Measurements from ENCODE around the gene PPP2R1B.
"Not testable (repeated sequence)": the region's sequence is repeated elsewhere in the genome, so short reads cannot be mapped to it uniquely, and the experiment has no call there.

The PPP2R1B gene

DNA sequence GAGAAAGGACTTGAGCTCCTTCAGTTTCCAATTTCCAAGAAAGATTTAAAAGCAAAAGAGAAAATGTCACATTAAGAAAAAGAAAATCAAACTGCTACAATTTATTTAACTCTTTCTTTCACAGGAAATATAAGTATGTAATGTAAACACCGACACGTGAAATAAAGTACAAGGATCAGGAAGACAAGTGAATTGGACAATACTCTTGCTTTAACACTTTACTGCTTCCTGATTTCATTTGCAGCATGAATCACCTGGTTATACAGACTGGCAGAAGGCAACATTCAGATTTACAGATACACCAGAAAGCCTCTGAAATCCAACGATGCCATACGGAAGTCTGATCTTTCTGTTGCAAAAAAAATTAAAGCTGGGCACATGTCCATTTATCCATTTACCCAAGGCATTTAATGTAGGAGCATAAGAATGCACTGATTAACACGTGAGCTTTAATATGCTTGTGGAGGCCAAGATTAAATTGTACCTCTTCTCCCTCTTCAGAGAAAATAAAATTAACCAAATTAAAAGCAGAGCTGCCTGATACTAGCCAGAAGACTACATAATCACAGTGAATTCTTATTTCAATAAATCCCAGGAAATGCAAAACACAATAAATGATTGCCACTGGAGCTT, 16.0 kb upstream of the PPP2R1B start:
- Histone ChIP-seq H3K27ac (ENCODE audit: low read depth, low read length) (no peak overlapping the region), H3K4me3 (ENCODE audit: low read depth, low read length) (no peak overlapping the region), H3K4me1 (ENCODE audit: control insufficient read depth, insufficient read depth, low read length) (no peaks in the 10 kb centered on the region), H3K9me3 (ENCODE audit: control insufficient read depth, insufficient read depth, low read depth, low read length) (no peaks in the 10 kb centered on the region), H3K27me3 (ENCODE audit: control insufficient read depth, insufficient read depth, low read length) (no peaks in the 10 kb centered on the region), H3K9ac (ENCODE audit: low read length) (no peak overlapping the region), H3K36me3 (ENCODE audit: control insufficient read depth, insufficient read depth, low read length) (peaks cover 15% of the 10 kb centered on the region)

DNA sequence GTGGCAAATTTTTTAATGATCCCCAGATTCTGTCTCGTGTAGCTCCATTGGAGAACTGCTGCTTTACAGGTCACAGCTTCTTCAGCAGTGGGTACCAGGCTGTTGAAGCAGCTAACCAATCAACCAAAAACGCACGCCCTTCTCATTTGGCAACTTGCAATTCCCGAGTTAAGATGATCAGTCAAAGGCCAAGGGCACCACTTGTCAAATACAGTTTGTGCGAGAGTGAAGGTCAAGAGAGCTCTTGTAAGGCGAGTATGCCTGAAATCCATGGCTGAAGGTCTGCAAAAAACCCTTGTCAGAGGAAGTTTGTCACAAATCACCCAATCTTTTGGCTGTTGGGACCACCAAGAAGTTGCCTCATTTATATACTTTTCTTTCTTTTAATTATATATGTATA, 12.9 kb upstream of the PPP2R1B start:
- Histone ChIP-seq H3K4me3 (ENCODE audit: low read depth, low read length) (no peak overlapping the region), H3K27ac (ENCODE audit: low read depth, low read length) (no peak overlapping the region), H3K27me3 (ENCODE audit: control insufficient read depth, insufficient read depth, low read length) (no peaks in the 10 kb centered on the region), H3K9me3 (ENCODE audit: control insufficient read depth, insufficient read depth, low read depth, low read length) (no peaks in the 10 kb centered on the region), H3K9ac (ENCODE audit: low read length) (no peak overlapping the region), H3K4me1 (ENCODE audit: control insufficient read depth, insufficient read depth, low read length) (no peaks in the 10 kb centered on the region), H3K36me3 (ENCODE audit: control insufficient read depth, insufficient read depth, low read length) (no peaks in the 10 kb centered on the region)

DNA sequence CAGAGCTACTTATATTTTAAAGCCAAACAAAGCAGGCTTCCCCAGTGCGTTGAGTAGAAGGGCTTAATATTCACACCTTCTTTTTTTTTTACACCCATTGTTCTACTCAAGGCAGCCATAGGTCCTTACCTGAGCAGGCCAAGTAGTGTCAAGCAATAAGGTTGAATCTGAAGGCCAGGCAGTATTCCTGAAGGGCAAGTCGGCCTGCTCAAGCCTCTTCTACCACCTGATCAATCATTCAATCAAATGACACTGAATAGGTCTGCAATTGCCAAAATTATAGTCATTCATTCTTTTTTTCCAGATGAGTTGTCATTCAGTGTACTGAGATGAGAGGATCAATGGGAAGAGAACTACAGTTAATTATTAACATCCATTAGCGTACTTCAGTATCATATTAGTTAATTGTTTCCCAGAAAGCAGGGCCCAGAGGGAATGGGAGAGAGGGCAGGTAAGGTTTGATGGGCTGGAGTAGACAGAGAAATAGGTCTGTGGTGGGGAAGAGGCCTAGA, 11.9 kb upstream of the PPP2R1B start:
- Histone ChIP-seq H3K4me1 (ENCODE audit: control insufficient read depth, insufficient read depth, low read length) (no peaks in the 10 kb centered on the region), H3K36me3 (ENCODE audit: control insufficient read depth, insufficient read depth, low read length) (no peaks in the 10 kb centered on the region), H3K4me3 (ENCODE audit: low read depth, low read length) (no peak overlapping the region), H3K9me3 (ENCODE audit: control insufficient read depth, insufficient read depth, low read depth, low read length) (no peaks in the 10 kb centered on the region), H3K27ac (ENCODE audit: low read depth, low read length) (no peak overlapping the region), H3K9ac (ENCODE audit: low read length) (no peak overlapping the region), H3K27me3 (ENCODE audit: control insufficient read depth, insufficient read depth, low read length) (no peaks in the 10 kb centered on the region)

DNA sequence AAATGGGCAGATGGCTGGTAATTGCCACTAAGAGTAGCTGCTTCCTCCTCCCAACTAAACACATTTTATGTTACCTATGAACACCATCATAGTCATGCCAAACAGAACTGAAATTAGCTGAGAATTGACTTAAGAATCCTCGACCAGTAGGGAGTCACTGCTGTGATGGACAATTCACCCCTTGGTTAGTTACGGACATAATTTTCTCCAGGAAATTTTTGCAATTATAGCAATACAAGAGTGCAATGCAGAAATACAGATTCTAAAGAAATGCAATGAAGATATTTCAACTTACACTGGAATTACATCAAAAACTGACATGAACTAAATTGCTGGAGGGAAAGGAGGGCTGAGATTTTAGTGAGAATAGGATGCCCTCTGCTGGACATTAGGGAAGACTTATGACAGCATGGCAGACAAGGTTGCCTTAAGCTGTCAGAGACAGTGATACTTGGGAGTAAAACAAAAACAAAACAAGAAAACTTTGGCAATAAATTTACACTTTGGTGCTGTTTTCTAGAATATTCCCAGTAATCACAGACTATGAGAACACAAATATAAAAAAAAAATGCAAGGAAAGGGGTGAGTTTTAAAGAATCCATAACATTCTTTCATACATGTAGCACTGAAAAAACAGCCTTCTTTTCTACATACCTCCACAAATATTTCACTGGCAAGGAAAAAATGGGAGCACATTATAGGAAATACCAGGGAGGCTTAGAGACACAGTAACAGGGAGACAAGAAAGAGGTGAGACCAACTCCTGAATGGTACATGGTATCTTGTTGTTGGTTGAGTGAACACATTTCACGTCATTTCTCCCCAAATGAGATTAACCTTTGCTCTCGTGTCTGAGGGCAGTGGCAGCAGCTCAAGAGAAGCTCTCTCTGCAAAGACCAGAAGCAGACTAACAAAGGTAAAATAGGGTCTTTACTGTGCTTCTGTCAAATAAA, 11.2 kb upstream of the PPP2R1B start:
- H3K27me3 ChIP-seq (ENCODE audit: control insufficient read depth, insufficient read depth, low read length), result no peaks in the 10 kb centered on the region
- no peak overlapping the region for H3K4me3 ChIP-seq (ENCODE audit: low read depth, low read length)
- H3K9ac ChIP-seq (ENCODE audit: low read length), result no peak overlapping the region
- no peaks in the 10 kb centered on the region for H3K9me3 ChIP-seq (ENCODE audit: control insufficient read depth, insufficient read depth, low read depth, low read length)
- H3K4me1 ChIP-seq (ENCODE audit: control insufficient read depth, insufficient read depth, low read length), result no peaks in the 10 kb centered on the region
- no peaks in the 10 kb centered on the region for H3K36me3 ChIP-seq (ENCODE audit: control insufficient read depth, insufficient read depth, low read length)
- H3K27ac ChIP-seq (ENCODE audit: low read depth, low read length), result no peak overlapping the region

DNA sequence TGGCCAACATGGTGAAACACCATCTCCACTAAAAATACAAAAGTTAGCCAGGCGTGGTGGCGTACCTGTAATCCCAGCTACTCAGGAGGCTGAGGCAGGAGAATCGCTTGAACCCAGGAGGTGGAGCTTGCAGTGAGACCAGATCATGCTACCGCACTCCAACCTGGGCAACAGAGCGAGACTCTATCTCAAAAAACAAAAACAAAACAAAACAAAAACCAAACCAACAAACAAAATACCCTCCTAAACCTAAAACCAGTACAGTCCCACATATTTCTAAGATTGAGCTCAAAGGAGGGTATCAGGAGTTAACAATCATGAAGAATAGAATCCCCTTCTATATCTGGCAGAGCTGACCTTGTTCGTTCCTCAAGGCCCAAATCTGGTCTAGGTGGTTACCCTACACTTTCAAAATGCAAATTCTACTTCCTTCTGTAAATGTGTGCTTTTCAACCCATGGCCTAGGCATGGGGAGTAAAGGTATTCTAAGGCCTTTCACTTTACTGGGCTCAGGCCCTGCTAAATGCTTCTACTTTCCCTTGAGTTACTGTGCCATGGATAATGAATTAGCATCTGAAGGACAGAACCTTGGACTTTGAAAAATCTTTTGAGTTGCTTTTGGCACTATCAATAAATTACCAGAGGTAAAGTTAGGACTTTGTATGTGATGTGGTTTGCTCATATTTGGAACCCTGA, 10.4 kb upstream of the PPP2R1B start:
- Histone ChIP-seq H3K27ac (ENCODE audit: low read depth, low read length) (no peak overlapping the region), H3K9ac (ENCODE audit: low read length) (no peak overlapping the region), H3K36me3 (ENCODE audit: control insufficient read depth, insufficient read depth, low read length) (no peaks in the 10 kb centered on the region), H3K4me1 (ENCODE audit: control insufficient read depth, insufficient read depth, low read length) (peaks cover 2% of the 10 kb centered on the region; the same call in 1 of the 2 replicates), H3K9me3 (ENCODE audit: control insufficient read depth, insufficient read depth, low read depth, low read length) (no peaks in the 10 kb centered on the region), H3K27me3 (ENCODE audit: control insufficient read depth, insufficient read depth, low read length) (no peaks in the 10 kb centered on the region), H3K4me3 (ENCODE audit: low read depth, low read length) (no peak overlapping the region)

DNA sequence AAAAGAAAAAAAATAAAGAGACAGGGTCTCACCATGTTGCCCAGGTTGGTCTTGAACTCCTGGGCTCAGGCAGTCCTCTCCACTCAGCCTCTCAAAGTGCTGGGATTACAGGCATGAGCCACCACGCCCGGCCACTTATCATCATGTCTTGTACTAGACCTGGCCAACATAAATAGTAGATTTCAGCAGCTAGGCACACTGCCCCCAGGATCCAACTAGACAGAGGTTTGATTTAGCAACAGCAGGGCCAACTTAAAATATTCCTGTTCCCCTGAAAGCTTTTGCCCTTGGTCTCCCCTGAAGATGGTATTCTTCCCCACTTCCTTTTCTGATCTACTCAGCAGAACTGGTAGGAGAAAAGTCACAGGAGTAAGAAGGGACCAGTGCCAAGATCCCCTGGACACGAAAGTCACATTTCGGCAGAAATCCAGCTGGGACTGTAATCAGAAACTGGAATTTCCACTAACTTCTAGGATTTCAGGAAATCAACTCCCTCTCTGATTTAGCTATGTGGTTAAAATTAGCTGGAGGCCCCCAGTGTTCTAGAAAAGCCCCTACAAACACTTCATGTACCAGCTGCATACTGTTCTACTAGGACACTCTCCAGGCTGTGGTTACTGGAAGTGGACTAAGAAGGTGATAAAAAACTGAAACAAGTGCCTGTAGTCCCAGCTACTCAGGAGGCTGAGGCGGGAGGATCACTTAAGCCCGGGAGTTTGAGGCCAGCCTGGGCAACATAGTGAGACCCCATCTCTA, 8.9 kb upstream of the PPP2R1B start:
- no peaks in the 10 kb centered on the region for H3K36me3 ChIP-seq (ENCODE audit: control insufficient read depth, insufficient read depth, low read length)
- H3K9me3 ChIP-seq (ENCODE audit: control insufficient read depth, insufficient read depth, low read depth, low read length), result no peaks in the 10 kb centered on the region
- no peak overlapping the region for H3K9ac ChIP-seq (ENCODE audit: low read length)
- H3K4me3 ChIP-seq (ENCODE audit: low read depth, low read length), result no peak overlapping the region
- H3K27me3 ChIP-seq (ENCODE audit: control insufficient read depth, insufficient read depth, low read length), result no peaks in the 10 kb centered on the region
- H3K27ac ChIP-seq (ENCODE audit: low read depth, low read length), result no peak overlapping the region
- H3K4me1 ChIP-seq (ENCODE audit: control insufficient read depth, insufficient read depth, low read length), result peaks cover 15% of the 10 kb centered on the region

DNA sequence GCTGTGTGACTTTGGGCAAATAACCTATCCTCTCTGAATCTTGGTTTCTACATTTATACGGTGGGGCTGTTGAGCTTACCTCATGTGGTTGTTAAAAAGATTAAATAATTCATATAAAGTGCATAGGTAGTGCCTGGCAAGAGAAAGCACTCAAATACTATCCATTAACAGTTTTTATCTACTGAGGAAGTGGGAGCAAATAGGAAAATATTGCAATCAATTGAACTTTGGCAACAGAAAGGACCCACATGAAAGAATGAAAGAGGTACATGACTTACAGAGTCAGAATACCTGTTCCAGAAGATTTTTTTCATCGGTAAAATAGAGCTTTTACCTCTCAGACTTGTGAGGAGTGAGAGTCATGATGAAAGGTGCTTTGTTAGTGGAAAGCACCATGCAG, 6.3 kb upstream of the PPP2R1B start:
- Histone ChIP-seq H3K9me3 (ENCODE audit: control insufficient read depth, insufficient read depth, low read depth, low read length) (no peaks in the 10 kb centered on the region), H3K36me3 (ENCODE audit: control insufficient read depth, insufficient read depth, low read length) (no peaks in the 10 kb centered on the region), H3K9ac (ENCODE audit: low read length) (no peak overlapping the region), H3K27me3 (ENCODE audit: control insufficient read depth, insufficient read depth, low read length) (no peaks in the 10 kb centered on the region), H3K27ac (ENCODE audit: low read depth, low read length) (no peak overlapping the region), H3K4me1 (ENCODE audit: control insufficient read depth, insufficient read depth, low read length) (peaks cover 20% of the 10 kb centered on the region), H3K4me3 (ENCODE audit: low read depth, low read length) (no peak overlapping the region)

DNA sequence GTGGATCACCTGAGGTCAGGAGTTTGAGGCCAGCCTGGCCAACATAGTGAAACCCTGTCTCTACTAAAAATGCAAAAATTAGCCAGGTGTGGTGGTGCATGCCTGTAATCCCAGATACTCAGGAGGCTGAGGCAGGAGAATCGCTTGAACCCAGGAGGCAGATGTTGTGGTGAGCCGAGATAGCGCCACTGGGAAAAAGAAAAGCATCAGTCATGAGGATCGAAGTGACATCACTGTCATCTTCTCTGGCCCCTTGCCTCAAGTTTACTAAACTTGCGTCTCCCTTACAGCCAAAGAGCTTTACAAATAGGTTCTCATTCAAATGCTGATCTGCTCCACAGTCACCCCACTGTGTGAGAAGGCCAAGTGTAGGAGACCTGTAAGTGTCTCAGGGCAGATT, 5.0 kb upstream of the PPP2R1B start:
- not testable (repeated sequence) for H3K4me3 ChIP-seq (ENCODE audit: low read depth, low read length); H3K36me3 ChIP-seq (ENCODE audit: control insufficient read depth, insufficient read depth, low read length); H3K9ac ChIP-seq (ENCODE audit: low read length); H3K9me3 ChIP-seq (ENCODE audit: control insufficient read depth, insufficient read depth, low read depth, low read length); H3K27ac ChIP-seq (ENCODE audit: low read depth, low read length); H3K27me3 ChIP-seq (ENCODE audit: control insufficient read depth, insufficient read depth, low read length)
- peaks cover 27% of the 10 kb centered on the region for H3K4me1 ChIP-seq (ENCODE audit: control insufficient read depth, insufficient read depth, low read length)

DNA sequence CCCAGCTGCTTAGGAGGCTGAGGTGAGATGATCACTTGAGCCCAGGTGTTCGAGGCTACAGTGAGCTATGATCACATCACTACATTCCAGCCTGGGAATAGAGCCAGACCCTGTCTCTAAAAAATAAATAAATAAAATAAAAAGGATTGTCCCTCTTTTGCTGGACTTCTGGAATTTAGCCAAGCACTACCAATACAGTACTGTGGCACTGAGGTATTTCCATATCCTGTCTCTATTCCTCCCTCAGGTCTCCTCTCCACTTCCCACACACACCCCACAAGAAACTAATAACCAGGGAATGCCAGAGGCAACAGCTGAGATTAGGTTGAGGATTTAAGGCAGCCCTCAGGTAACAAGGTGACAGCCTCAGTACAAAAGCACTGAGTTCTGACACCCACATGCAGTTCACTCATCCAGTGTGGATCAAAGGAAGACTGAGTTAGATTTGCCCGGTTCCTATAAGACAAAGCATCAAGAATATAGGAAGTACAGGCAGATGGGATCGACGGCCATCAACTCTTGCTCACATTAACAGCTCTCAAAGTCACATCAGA, 4.5 kb upstream of the PPP2R1B start:
- Histone ChIP-seq H3K4me3 (ENCODE audit: low read depth, low read length) (no peak overlapping the region), H3K36me3 (ENCODE audit: control insufficient read depth, insufficient read depth, low read length) (no peaks in the 10 kb centered on the region), H3K9ac (ENCODE audit: low read length) (no peak overlapping the region), H3K27ac (ENCODE audit: low read depth, low read length) (no peak overlapping the region), H3K27me3 (ENCODE audit: control insufficient read depth, insufficient read depth, low read length) (no peaks in the 10 kb centered on the region), H3K4me1 (ENCODE audit: control insufficient read depth, insufficient read depth, low read length) (peaks cover 27% of the 10 kb centered on the region), H3K9me3 (ENCODE audit: control insufficient read depth, insufficient read depth, low read depth, low read length) (no peaks in the 10 kb centered on the region)

DNA sequence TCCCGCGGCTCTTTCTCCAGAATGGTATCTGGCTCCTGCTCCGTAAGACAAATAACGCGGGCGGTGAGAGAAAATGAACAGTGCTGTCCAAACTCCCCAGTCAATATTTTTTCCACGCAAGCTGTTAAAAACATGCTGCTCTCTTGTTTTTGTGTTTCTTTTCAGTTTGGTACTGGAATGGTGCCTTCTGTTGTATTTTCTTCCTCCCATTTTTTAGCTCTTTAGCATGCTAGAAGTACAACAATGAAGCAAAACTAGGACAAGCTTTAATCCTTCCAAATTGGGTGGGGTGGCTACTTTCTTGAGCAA, 599 bp upstream of the PPP2R1B start:
- Histone ChIP-seq H3K4me1 (ENCODE audit: control insufficient read depth, insufficient read depth, low read length) (peaks cover 37% of the 10 kb centered on the region), H3K27ac (ENCODE audit: low read depth, low read length) (peak overlapping the region; percentile 18; the same call in 1 of the 2 replicates), H3K4me3 (ENCODE audit: low read depth, low read length) (peak overlapping the region; percentile 79)

More for the DNA sequence above, 599 bp upstream of the PPP2R1B start:
- Histone ChIP-seq H3K9ac (ENCODE audit: low read length) (peak overlapping the region; percentile 86), H3K9me3 (ENCODE audit: control insufficient read depth, insufficient read depth, low read depth, low read length) (no peaks in the 10 kb centered on the region), H3K36me3 (ENCODE audit: control insufficient read depth, insufficient read depth, low read length) (peaks cover 30% of the 10 kb centered on the region), H3K27me3 (ENCODE audit: control insufficient read depth, insufficient read depth, low read length) (no peaks in the 10 kb centered on the region)

All from HUES6 (cell line).